ENCODE measurements around the gene SEMA3A.

- no peak for TF ChIP-seq EZH2 (IDR thresholded peaks at IDR 0.05; ENCODE audit: insufficient read depth, poor library complexity, severe bottlenecking)
- no peak for TF ChIP-seq EZH2phosphoT487 (IDR thresholded peaks at IDR 0.05; ENCODE audit: insufficient read depth, low read depth)
Observed at GRCh38 chr7:84157171-84157570, 37.4 kb downstream of the SEMA3A start.

Data from GM23248 (cell line).